Cardiac muscle cell (in vitro differentiated cells and primary cell): ENCODE data around the gene CDH4. TPM values are rescaled to one million over a fixed set of nuclear protein-coding genes. Genes with fewer than 3 reads are reported as not detected.

Source experiments
- DNase-seq, 2 donors: peaks; one replicate each; pipeline versions ENCODE4 v3.0.0 to v3.0.0-alpha.2; 2010 to 2017; ENCODE audit warnings: low read depth in 1 of 2, low spot score in 1 of 2
- H3K27ac ChIP-seq: fragments of 200-600 bp; sonication (generic); 2 replicates; pipeline ENCODE4 v1.5.1; 2016
- H3K27me3 ChIP-seq: fragments of 200-600 bp; sonication (generic); 2 replicates; pipeline ENCODE4 v1.6.0; 2016; ENCODE audit warnings: control low read depth
- H3K36me3 ChIP-seq: fragments of 200-600 bp; sonication (generic); 2 replicates; pipeline ENCODE4 v1.5.1; 2016; ENCODE audit warnings: control low read depth
- H3K4me1 ChIP-seq: fragments of 200-600 bp; sonication (generic); 2 replicates; pipeline ENCODE4 v1.8.1; 2017; ENCODE audit warnings: low read depth, mild to moderate bottlenecking, mixed run types
- H3K4me3 ChIP-seq: fragments of 200-600 bp; sonication (generic); 2 replicates; pipeline ENCODE4 v1.5.1; 2016; ENCODE audit warnings: mild to moderate bottlenecking
- H3K9me3 ChIP-seq: fragments of 200-600 bp; sonication (generic); 2 replicates; pipeline ENCODE4 v1.5.1; 2017; ENCODE audit warnings: low read depth, mild to moderate bottlenecking, control low read depth
- CTCF ChIP-seq: IDR thresholded peaks from 2 replicates; pipeline ENCODE4 v1.5.1; 2012; ENCODE audit warnings: low read depth, mild to moderate bottlenecking, low read length
- polyA plus RNA-seq: library from polyadenylated mRNA; unstranded; fragments of >200 nt; fragmentation: Nextera tagmentation; extraction: Ambion mirVana; gene quantifications from 2 replicates; pipeline ENCODE4 v1.2.1, GENCODE V29; 2016
- total RNA-seq: library from RNA; depleted of rRNA; stranded (reverse); fragments of >200 nt; gene quantifications from 2 replicates; pipeline ENCODE4 v1.2.3, GENCODE V29; 2016

The CDH4 gene
- total and polyA plus RNA-seq, 2 experiments from 2014 or later, result 0.43 to 0.80 TPM

GRCh38 chr20:61762886-61763739 lies 511.1 kb downstream of the CDH4 start:
- DNase-seq, result no peak
- Histone ChIP-seq H3K36me3 (no peaks in the 10 kb centered on the region), H3K4me3 (no peak overlapping the region), H3K4me1 (no peaks in the 10 kb centered on the region), H3K9me3 (no peaks in the 10 kb centered on the region), H3K27me3 (no peaks in the 10 kb centered on the region), H3K27ac (no peak overlapping the region)
- TF ChIP-seq CTCF, result no peak

GRCh38 chr20:61763740-61764400 lies 511.8 kb downstream of the CDH4 start:
- H3K27me3 ChIP-seq, result no peaks in the 10 kb centered on the region
- H3K9me3 ChIP-seq, result no peaks in the 10 kb centered on the region
- DNase-seq, result no peak
- H3K27ac ChIP-seq, result no peak overlapping the region
- no peaks in the 10 kb centered on the region for H3K36me3 ChIP-seq
- no peak overlapping the region for H3K4me3 ChIP-seq
- H3K4me1 ChIP-seq, result no peaks in the 10 kb centered on the region
- no peak for TF ChIP-seq CTCF

DNA sequence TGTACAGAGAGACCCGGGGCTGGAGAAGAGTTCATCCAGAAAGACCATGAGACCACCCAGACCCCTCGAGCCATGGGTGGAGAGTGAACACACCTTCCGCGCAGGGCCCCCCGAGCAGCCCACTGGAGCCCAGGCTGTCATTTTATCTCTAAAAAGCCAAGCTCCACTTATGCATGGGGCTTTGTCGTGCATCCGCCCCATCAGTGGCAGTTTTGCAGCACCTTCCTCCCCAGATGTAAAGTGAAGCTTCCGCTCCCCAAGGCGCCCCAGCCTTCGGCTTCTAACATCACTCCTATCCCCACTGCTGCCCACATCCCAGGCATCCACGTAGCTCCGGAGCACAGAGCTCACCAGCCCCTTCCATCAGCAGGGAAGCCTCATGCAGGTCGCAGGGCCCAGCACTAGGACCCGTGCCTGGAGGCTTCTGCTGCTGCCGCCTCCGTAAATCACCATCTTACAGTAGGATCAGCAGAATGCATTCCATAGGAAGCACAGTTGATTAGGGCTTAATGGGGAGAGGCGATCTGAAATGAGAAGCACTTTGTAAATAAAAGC lies 512.5 kb downstream of the CDH4 start:
- H3K4me1 ChIP-seq, result no peaks in the 10 kb centered on the region
- no peaks in the 10 kb centered on the region for H3K27me3 ChIP-seq
- no peak overlapping the region for H3K27ac ChIP-seq
- TF ChIP-seq CTCF, result no peak
- no peaks in the 10 kb centered on the region for H3K9me3 ChIP-seq
- H3K36me3 ChIP-seq, result no peaks in the 10 kb centered on the region
- no peak for DNase-seq
- no peak overlapping the region for H3K4me3 ChIP-seq

GRCh38 chr20:61765081-61765870 lies 513.2 kb downstream of the CDH4 start:
- Histone ChIP-seq H3K36me3 (no peaks in the 10 kb centered on the region), H3K9me3 (no peaks in the 10 kb centered on the region), H3K4me3 (no peak overlapping the region), H3K4me1 (no peaks in the 10 kb centered on the region), H3K27me3 (no peaks in the 10 kb centered on the region), H3K27ac (no peak overlapping the region)
- no peak for DNase-seq
- no peak for TF ChIP-seq CTCF

- Histone ChIP-seq H3K9me3 (no peaks in the 10 kb centered on the region), H3K4me1 (no peaks in the 10 kb centered on the region), H3K36me3 (no peaks in the 10 kb centered on the region), H3K4me3 (no peak overlapping the region), H3K27ac (no peak overlapping the region), H3K27me3 (no peaks in the 10 kb centered on the region)
- no peak for TF ChIP-seq CTCF
- DNase-seq, result no peak
Measured at GRCh38 chr20:61765871-61766654, 514.0 kb downstream of the CDH4 start.
